ENCODE measurements around the gene PAPSS2. TPM values are rescaled to one million over a fixed set of nuclear protein-coding genes. Genes with fewer than 3 reads are reported as not detected.

PAPSS2 gene
- polyA plus RNA-seq, 1 experiment, result 51.4 TPM

GRCh38 chr10:87702260-87702972 is 42.7 kb downstream of the PAPSS2 start:
- POLR2A ChIA-PET, result no interaction called here
- CTCF ChIA-PET, result interaction anchor here (1.3 kb wide), 1 partner anchor 31 kb away, joined by 7 read pairs; no protein-coding TSS in a partner anchor
- no peak for TF ChIP-seq CTCF (IDR thresholded peaks at IDR 0.05; ENCODE audit: low read depth, low read length)
- H3K9me3 ChIP-seq (ENCODE audit: control insufficient read depth, insufficient read depth, low read length), result no peaks in the 10 kb centered on the region
- no peak overlapping the region for H3K27ac ChIP-seq (ENCODE audit: low read depth, low read length)
- H3K4me3 ChIP-seq (ENCODE audit: low read depth, low read length), result no peak overlapping the region
- no peaks in the 10 kb centered on the region for H3K27me3 ChIP-seq (ENCODE audit: control insufficient read depth, insufficient read depth, low read length)
- DNase-seq (ENCODE audit: low read depth, low spot score), result no peak

- POLR2A ChIA-PET, result no interaction called here
- H3K9me3 ChIP-seq (ENCODE audit: control insufficient read depth, insufficient read depth, low read length), result no peaks in the 10 kb centered on the region
- no peaks in the 10 kb centered on the region for H3K27me3 ChIP-seq (ENCODE audit: control insufficient read depth, insufficient read depth, low read length)
- DNase-seq (ENCODE audit: low read depth, low spot score), result no peak
- no peak overlapping the region for H3K4me3 ChIP-seq (ENCODE audit: low read depth, low read length)
- TF ChIP-seq CTCF (IDR thresholded peaks at IDR 0.05; ENCODE audit: low read depth, low read length), result no peak
- CTCF ChIA-PET, result no interaction called here
- no peak overlapping the region for H3K27ac ChIP-seq (ENCODE audit: low read depth, low read length)
Observed at GRCh38 chr10:87702973-87703294, 43.3 kb downstream of the PAPSS2 start.

GRCh38 chr10:87703771-87704170 is 44.1 kb downstream of the PAPSS2 start:
- no peak overlapping the region for H3K27ac ChIP-seq (ENCODE audit: low read depth, low read length)
- no peaks in the 10 kb centered on the region for H3K9me3 ChIP-seq (ENCODE audit: control insufficient read depth, insufficient read depth, low read length)
- H3K4me3 ChIP-seq (ENCODE audit: low read depth, low read length), result no peak overlapping the region
- H3K27me3 ChIP-seq (ENCODE audit: control insufficient read depth, insufficient read depth, low read length), result no peaks in the 10 kb centered on the region
- CTCF ChIA-PET, result no interaction called here
- DNase-seq (ENCODE audit: low read depth, low spot score), result no peak
- POLR2A ChIA-PET, result no interaction called here
- no peak for TF ChIP-seq CTCF (IDR thresholded peaks at IDR 0.05; ENCODE audit: low read depth, low read length)

GRCh38 chr10:87705339-87705738 is 45.7 kb downstream of the PAPSS2 start:
- POLR2A ChIA-PET, result no interaction called here
- DNase-seq (ENCODE audit: low read depth, low spot score), result no peak
- CTCF ChIA-PET, result no interaction called here

GRCh38 chr10:87706731-87707130 is 47.1 kb downstream of the PAPSS2 start:
- Histone ChIP-seq H3K27me3 (ENCODE audit: control insufficient read depth, insufficient read depth, low read length) (no peaks in the 10 kb centered on the region), H3K9me3 (ENCODE audit: control insufficient read depth, insufficient read depth, low read length) (no peaks in the 10 kb centered on the region), H3K4me3 (ENCODE audit: low read depth, low read length) (no peak overlapping the region), H3K27ac (ENCODE audit: low read depth, low read length) (no peak overlapping the region)
- ChIA-PET CTCF (no interaction called here), POLR2A (no interaction called here)
- no peak for DNase-seq (ENCODE audit: low read depth, low spot score)
- no peak for TF ChIP-seq CTCF (IDR thresholded peaks at IDR 0.05; ENCODE audit: low read depth, low read length)

More at GRCh38 chr10:87705339-87705738, 45.7 kb downstream of the PAPSS2 start:
- Histone ChIP-seq H3K9me3 (ENCODE audit: control insufficient read depth, insufficient read depth, low read length) (no peaks in the 10 kb centered on the region), H3K27me3 (ENCODE audit: control insufficient read depth, insufficient read depth, low read length) (no peaks in the 10 kb centered on the region), H3K4me3 (ENCODE audit: low read depth, low read length) (no peak overlapping the region), H3K27ac (ENCODE audit: low read depth, low read length) (no peak overlapping the region)
- no peak for TF ChIP-seq CTCF (IDR thresholded peaks at IDR 0.05; ENCODE audit: low read depth, low read length)
